Iris pigment epithelial cell (primary cell): ENCODE measurements around the gene RGS1.

ENCODE experiments used
- DNase-seq: peaks from one replicate; pipeline ENCODE4 v3.0.0-alpha.2; 2011; ENCODE audit warnings: low read depth

Gene RGS1

GRCh38 chr1:192581131-192581927 lies 5.8 kb downstream of the RGS1 start:
- DNase-seq: no peak

DNA sequence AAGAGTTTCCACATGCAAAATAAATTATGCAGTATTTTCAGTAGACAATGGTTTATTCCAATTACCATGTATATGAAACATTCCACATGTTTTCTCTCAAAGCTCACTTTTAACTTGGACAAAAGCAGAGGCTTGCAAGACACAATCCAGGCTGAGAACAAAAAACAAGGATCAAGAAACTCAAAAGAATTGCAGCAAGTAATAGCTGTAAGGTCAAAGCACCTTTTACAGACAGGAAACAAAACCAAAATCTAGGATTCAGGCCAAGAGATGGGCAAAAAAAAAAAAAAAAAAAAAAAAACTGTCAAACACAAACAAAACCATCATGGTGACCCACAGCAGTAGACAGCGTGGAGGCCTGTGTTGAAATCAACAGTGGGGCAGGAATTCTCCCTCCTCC lies 9.3 kb downstream of the RGS1 start:
- DNase-seq: peak; percentile 28

- DNase-seq: no peak
These were observed 12.1 kb downstream of the RGS1 start for GRCh38 chr1:192587386-192588266.

- peak; percentile 37 for DNase-seq
These were observed 13.0 kb downstream of the RGS1 start for GRCh38 chr1:192588546-192588945.

- peak; percentile 56 for DNase-seq
These were observed 14.2 kb downstream of the RGS1 start for GRCh38 chr1:192589813-192590212.

- DNase-seq: no peak
These were observed 16.9 kb downstream of the RGS1 start for GRCh38 chr1:192592517-192592916.

- peak; percentile 38 for DNase-seq
These were observed 17.6 kb downstream of the RGS1 start for GRCh38 chr1:192592981-192593708.

- DNase-seq: no peak
These were observed 19.7 kb downstream of the RGS1 start for GRCh38 chr1:192595299-192595698.

GRCh38 chr1:192598589-192598988 lies 23.0 kb downstream of the RGS1 start:
- DNase-seq: no peak

- no peak for DNase-seq
These were observed 24.7 kb downstream of the RGS1 start for GRCh38 chr1:192600275-192600674.

DNA sequence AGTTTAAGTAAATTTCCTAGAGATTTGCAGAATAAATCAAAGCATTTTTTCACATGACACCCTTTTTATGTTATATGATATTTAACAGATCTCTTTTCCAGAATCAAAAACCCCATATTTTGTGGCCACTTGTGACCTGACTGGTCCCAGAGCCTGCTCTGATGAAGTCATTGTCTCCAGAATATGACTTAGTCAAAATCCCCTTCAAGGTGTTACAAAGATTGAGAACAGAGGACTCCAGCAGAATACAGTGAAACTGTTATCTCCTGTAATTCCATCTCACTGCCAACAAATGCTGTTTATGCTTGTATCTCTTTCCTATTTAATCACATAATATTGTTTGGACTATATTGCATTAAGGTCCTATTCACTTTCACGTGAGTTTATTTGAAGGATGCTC lies 25.6 kb downstream of the RGS1 start:
- no peak for DNase-seq

- peak; percentile 46 for DNase-seq
These were observed 26.0 kb downstream of the RGS1 start for GRCh38 chr1:192601567-192601966.

DNA sequence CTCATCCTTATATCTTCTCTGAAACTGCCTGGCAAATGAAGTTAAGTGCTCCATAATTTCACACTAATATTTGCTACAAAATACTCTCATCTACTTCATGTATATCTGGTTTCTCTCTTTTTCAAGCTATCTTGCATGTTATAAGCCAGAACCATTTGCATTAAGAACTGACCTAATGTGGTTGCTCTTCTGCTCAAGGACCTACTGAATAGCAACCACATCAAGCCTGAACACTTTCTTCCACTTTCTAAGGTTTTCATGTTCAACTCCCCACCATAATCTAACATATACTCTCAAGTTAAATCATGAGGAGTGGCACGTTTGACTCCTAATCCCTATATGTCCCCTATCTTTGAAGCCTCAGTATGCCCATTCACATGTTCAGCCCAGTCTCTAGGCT lies 27.2 kb downstream of the RGS1 start:
- DNase-seq: no peak

DNA sequence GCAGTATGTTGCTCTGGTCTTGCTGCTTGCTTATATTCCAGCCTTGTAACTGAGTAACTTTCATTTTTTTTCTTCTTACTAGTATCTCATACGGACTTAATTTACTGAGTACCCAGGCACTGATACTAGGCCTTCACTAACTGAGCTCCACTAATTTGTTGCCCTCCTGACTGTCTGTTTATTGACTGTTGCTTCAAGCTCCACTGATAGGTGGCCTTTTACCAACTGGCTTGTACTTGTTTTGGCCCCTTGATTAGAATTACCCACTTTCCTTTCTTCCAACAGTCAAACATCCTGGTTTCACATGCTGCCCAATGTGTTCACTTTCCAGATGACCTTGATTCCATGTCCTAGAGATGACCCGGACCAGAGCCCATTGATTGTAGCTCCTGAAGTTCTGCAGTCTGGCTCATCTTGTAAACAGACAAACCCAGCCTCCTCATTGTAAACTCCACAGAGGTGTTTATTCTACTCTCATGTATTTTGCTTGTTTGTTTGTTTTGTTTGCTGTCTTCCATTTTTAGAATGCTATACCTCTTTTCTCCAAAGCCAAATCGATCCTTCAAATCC lies 27.7 kb downstream of the RGS1 start:
- DNase-seq: no peak

GRCh38 chr1:192604979-192605620 lies 29.5 kb downstream of the RGS1 start:
- DNase-seq: no peak

DNA sequence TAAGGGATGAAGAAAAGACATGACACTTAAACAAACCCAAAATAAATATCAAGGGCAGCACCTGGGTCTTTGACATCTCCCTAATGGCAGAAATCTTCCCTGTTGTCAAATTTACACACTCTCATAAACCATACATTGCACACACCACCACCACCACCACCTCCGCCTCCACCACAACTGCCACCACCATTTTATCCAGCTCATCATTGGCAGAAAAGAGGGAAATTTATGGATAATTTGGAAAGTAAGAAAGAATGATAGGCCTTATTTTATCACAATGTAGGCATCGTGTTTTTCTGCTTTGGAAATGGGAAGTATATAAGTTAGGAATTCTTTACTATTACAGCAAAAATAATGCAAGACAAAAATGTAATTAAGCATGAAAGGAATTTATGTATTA lies 33.1 kb downstream of the RGS1 start:
- no peak for DNase-seq

DNA sequence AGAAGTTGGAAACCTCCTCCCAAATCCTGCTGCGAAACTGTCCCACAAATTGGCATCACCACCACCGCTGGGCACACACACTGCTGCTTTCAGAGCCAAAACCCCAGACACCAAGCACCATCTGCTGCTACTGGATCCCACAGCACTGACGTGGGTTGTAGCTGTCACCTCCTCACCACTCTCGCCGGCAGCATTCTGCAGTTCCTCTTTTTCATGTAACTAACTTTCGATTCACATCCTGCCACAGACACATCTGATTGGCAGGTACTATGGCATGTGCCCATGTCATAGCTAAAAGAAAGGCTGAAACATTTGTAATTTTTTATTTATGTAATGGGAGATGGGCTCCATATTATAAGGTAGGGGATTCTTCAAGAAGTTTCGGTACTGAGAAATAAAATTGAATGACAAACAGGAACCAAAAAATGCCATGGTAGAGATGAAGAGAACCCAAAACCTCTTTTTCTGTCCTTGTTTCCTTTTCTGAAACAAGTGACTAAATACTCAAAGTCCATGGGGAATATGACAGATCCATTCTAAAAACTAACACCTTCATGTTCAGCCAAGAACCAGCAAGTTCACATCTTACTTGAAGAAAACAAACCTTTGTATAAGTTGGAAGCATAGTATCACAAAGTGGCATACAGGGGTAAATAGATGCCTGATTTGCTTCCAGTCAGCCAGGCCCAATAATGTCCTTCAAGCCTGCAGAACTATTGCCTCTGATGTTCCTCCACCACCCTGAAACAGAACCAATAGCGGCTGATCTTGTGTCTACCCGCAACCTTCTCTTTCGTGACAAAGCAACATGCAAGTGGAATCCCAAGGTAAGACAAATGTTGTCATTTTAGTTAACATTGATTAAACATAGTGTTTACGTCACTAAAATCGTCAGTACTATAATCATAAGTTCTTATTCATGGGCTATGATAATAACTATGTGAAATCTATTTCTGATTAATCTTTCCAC lies 33.8 kb downstream of the RGS1 start:
- DNase-seq: no peak

- DNase-seq: peak; percentile 41
These were observed 34.7 kb downstream of the RGS1 start for GRCh38 chr1:192610112-192610889.

- no peak for DNase-seq
These were observed 39.5 kb downstream of the RGS1 start for GRCh38 chr1:192615055-192615454.
